SK-N-MC (cell line): ENCODE measurements around the gene TICAM2.

ENCODE experiments used
- EZH2 ChIP-seq: fragments of 200-600 bp; sonication (generic); IDR thresholded peaks from one replicate; pipeline ENCODE4 v1.6.1; 2017; ENCODE audit warnings: antibody characterized with exemption
- POLR2AphosphoS5 ChIP-seq: IDR thresholded peaks from 2 replicates; pipeline ENCODE4 v1.6.1; 2012; ENCODE audit warnings: mild to moderate bottlenecking, low read depth, low read length, borderline replicate concordance

- TF ChIP-seq EZH2, result no peak
- TF ChIP-seq POLR2AphosphoS5, result no peak
These were observed 2.8 kb downstream of the TICAM2 start for GRCh38 chr5:115599502-115599901.
